Omental fat pad (tissue), 4 donors: ENCODE data around the gene TBC1D3B. TPM values are rescaled to one million over a fixed set of nuclear protein-coding genes. Genes with fewer than 3 reads are reported as not detected.
"Not testable (repeated sequence)": the region's sequence is repeated elsewhere in the genome, so short reads cannot be mapped to it uniquely, and the experiment has no call there.

Experiments used
- ATAC-seq: fragments of 150-250 bp; one replicate; pipeline ENCODE4 v1.9.1; 2016; ENCODE audit warnings: mild to moderate bottlenecking, moderate library complexity; ENCODE audit not compliant: low FRiP score
- DNase-seq: peaks from one replicate; pipeline ENCODE4 v3.0.0-alpha.2; 2019; ENCODE audit warnings: low spot score
- CTCF ChIP-seq, 3 donors: fragments of 450-650 bp; IDR thresholded peaks; one replicate each; pipeline ENCODE4 v1.5.1; 2016 to 2017; ENCODE audit warnings: antibody characterized with exemption in 3 of 3, mild to moderate bottlenecking in 3 of 3, moderate library complexity in 2 of 3
- total RNA-seq, 4 donors: library from RNA; depleted of rRNA; stranded (reverse); fragments of >200 nt; gene quantifications; one replicate each; pipeline ENCODE4 v1.1.0, GENCODE V29; 2016

Gene TBC1D3B
- total RNA-seq, 4 donors from 2014 or later = 1.5 to 6.9 (median 2.4) TPM

- no peak for TF ChIP-seq CTCF (IDR thresholded peaks at IDR 0.05)
- DNase-seq = no peak
- no peak for ATAC-seq
These were observed 20.9 kb upstream of the TBC1D3B start for GRCh38 chr17:36197387-36197703.

- TF ChIP-seq CTCF (IDR thresholded peaks at IDR 0.05) = no peak
- no peak for ATAC-seq
- DNase-seq = no peak
These were observed 19.7 kb upstream of the TBC1D3B start for GRCh38 chr17:36196131-36196486.

- ATAC-seq (no peak), DNase-seq (no peak)
- no peak for TF ChIP-seq CTCF (IDR thresholded peaks at IDR 0.05)
These were observed 19.1 kb upstream of the TBC1D3B start for GRCh38 chr17:36195434-36196130.

GRCh38 chr17:36194832-36195433 is 18.5 kb upstream of the TBC1D3B start:
- not testable (repeated sequence) for DNase-seq, ATAC-seq

- not testable (repeated sequence) for ATAC-seq, DNase-seq
These were observed 17.9 kb upstream of the TBC1D3B start for GRCh38 chr17:36194147-36194831.

GRCh38 chr17:36193216-36193775 is 16.9 kb upstream of the TBC1D3B start:
- no peak for ATAC-seq

GRCh38 chr17:36190549-36191330 is 14.3 kb upstream of the TBC1D3B start:
- DNase-seq, ATAC-seq: not testable (repeated sequence)

More at GRCh38 chr17:36193216-36193775, 16.9 kb upstream of the TBC1D3B start:
- no peak for TF ChIP-seq CTCF (IDR thresholded peaks at IDR 0.05)
- no peak for DNase-seq

GRCh38 chr17:36189993-36190392 is 13.6 kb upstream of the TBC1D3B start:
- ATAC-seq, DNase-seq: not testable (repeated sequence)
